GM19025 (cell line): ENCODE results near the gene TNKS1BP1.

Experiments used
- ATAC-seq: cut with Tn5 transposase; IDR thresholded peaks from one replicate; pipeline ENCODE4 v1.9.1; 2021; ENCODE audit warnings: mild to moderate bottlenecking, low read depth, moderate library complexity; ENCODE audit not compliant: unreplicated experiment

Gene TNKS1BP1

DNA sequence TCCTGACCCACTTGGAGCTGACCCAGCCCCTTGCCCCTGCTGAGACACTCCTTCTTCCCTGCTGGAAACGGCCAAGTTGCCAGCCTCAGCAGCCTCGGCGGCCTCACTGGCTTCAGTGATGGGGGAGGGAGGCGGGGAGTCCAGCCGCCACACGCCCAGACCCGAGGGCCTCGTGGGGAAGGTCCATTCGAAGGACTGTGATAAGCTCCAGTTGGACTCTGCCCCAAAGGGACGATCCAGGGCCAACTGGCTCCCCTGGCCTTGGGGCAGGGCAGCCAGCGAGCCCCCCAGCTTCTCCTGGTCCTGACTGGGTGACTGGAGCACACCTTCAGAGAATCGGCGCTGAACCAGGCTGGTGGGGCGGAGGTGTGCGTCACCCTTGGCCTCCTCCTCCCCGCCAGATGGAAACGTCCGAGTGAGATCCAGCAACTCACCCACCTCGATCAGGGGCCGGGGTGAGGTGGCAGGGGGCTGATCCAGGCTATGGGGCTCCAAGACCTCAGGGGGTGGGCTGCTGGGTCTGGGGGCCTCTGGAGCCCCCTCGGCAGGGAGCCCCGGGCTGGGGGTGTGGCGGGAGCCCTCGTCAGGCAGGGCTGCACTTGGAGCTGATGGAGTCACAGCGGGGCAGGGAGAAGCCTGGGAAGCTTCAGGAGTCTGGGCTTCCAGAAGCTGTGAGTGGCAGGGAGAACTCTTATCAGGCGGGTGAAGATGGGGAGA lies 11.5 kb downstream of the TNKS1BP1 start:
- ATAC-seq: no peak

GRCh38 chr11:57312511-57313021 lies 12.2 kb downstream of the TNKS1BP1 start:
- ATAC-seq: no peak

- ATAC-seq: peak; percentile 99
Measured at GRCh38 chr11:57311109-57311936, 13.4 kb downstream of the TNKS1BP1 start.

DNA sequence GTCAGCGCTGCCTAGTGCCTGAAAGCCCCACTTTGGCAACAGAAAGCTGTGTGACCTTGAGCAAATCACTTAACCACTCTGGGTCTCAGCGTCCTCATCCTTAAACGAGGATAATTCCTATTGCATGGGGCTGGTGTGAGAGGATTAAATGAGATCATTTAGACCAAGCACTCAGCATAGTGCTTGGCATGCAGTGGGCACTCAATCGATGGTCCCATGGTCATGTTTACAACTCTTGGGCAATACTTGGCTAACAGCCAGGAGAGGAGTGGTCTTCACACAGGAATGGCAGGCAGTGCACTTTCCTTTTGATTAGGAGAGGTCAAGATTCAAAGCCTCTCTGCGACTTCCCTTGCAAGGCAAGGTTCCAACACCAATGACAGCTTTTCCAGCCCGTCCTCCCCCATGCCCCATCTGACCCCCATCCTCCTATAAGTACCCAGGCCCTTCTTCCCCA lies 14.1 kb downstream of the TNKS1BP1 start:
- no peak for ATAC-seq

DNA sequence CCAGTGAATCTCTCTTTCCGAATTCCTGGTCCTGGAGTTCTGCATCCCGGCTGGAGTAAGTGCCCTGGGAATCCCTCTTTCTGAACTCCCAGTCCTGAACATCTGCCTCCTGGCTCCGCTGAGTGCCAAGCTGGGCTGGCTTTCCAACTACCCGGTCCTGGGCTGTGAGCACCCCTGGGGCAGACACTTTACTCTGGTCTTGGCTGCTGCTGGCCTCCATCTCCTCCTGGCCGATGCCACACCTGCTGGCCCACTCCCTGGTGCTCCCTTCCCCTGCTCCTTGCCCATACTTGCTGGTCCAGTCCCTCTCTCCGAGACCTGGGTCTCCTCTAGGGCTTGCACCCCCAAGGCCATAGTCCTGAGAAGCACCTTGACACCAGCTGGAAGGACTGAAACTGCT lies 14.7 kb downstream of the TNKS1BP1 start:
- ATAC-seq: no peak

DNA sequence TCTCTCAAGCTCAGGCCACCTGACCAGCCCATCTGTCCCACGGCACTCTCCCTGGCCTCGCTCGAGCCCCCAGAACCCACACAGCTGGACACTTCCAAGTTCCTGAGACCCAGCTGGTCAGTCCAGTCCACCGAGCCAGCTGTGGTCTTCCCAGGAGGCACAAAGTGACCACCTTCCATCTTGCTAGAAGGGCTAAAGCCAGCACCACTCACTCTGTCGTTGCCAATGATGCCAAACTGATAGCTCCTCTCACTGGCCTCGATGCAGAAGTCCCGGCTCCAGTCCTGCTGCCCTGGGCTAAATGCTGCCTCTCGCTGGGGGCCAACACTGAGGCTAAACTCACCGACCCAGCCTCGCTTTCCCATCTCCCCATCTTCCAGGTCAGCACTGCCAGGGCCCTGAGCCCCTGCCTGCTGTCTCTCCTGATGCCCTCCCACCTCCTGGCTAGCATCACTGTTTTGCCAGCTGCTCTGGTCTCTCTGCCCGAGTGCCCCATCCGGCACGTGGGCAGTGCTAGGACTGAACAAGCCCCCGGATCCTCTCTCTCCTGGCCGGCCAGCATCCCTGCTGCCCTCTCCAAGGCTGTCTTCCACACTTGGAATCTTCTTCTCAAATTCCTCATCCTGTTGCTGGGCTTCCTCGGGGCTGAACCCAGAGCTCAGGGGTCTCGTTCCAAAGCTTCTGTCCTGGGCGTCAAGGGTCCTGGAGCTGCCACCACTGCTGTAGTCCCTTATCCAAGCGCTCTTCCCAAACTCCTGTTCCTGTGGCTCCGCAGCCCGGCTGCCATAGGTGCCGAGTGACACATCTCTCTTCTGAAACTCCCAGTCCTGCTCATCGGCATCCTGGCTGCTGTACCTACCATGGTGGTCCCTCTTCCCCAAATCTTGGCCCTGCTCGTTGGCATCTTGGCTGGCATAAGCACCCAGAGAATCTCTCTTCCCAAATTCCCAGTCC lies 15.4 kb downstream of the TNKS1BP1 start:
- no peak for ATAC-seq

- ATAC-seq: no peak
Measured at GRCh38 chr11:57308426-57309060, 16.2 kb downstream of the TNKS1BP1 start.

DNA sequence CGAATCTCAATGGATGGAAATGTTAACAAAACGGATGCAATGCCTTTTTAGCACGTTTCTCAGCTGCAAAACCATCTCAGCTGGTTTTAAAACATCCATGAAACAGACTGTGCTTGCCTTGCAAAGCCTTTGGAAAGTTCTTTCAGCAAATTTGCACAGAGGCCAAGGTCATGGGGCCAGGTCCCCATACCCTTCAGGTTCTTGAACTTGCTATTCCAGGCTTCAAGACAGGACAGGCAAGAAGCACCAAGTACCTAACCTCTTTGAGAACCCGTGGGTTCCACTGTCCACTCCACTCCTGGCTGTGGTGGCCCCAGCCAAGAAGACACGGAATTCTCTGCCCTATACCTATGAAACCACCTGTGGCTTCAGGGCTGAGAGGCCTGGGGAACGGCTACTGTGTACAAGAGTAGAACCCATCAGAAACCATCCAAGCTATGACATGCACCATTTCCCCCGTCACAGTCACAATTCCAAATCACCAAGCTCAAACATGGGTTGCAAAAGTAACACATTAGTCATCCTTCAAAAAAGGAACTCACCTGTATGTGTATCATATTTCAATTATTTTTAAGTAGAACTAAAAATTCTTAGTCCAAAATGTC lies 17.0 kb downstream of the TNKS1BP1 start:
- no peak for ATAC-seq

DNA sequence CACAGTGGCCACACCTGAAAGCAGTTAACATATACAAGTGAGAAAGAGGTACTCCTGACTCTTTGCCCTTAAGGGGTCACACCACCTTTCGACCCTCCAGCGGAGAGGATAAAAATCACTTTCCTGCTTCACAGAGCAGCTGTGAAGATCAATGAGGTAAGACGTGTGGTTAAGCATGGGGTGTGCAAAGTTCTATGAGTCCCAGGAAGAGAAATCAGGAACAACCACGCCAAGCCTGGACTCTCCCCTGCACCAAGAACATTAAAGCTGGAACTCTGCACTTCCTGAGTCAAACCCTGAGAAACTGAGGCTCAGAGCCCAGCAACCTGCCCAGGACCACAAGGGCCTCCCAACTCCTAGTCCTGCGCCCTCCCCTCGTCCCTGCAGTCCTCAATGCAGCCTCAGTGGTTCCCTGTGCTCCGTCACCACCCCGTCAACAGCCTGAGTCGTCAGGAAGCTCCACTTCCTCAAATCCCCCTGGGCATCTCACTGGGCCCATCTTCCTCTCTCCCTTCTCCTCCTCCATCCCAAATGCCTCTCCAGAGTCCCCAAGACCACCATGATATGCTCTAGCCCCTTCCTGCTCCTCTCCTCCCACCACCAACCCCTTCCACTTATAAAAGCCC lies 17.7 kb downstream of the TNKS1BP1 start:
- no peak for ATAC-seq

DNA sequence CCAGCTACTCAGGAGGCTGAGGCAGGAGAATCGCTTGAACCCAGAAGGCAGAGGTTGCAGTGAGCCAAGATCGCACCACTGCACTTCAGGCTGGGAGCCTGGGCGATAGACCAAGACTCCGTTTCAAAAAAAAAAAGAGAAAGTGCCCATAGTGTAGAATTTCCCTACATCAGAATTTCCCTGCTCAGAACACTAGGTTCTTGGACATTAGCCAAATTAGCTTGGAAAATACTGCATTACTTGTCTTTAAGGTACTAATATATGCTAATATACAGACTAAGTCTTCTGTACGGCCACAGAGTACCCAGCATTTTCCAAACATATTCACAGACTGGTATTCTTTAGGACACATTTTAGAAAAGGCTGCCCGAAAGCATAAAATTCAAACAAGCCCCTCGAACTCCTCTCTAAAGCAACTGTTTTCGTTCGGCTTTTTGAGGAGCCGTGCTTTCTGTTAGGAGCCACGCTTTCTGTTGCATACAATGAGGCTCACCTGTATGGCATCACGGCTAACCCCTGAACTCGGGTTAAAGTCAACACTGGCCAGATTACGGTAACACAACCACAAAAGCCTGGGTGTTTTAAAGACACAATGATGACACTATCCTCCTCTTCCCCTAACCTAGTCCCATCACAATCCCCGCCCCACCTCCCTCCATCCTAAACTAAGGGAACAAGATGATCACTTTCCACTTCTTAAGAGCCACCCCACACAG lies 18.4 kb downstream of the TNKS1BP1 start:
- ATAC-seq: no peak

- ATAC-seq: no peak
Measured at GRCh38 chr11:57305523-57305922, 19.2 kb downstream of the TNKS1BP1 start.

DNA sequence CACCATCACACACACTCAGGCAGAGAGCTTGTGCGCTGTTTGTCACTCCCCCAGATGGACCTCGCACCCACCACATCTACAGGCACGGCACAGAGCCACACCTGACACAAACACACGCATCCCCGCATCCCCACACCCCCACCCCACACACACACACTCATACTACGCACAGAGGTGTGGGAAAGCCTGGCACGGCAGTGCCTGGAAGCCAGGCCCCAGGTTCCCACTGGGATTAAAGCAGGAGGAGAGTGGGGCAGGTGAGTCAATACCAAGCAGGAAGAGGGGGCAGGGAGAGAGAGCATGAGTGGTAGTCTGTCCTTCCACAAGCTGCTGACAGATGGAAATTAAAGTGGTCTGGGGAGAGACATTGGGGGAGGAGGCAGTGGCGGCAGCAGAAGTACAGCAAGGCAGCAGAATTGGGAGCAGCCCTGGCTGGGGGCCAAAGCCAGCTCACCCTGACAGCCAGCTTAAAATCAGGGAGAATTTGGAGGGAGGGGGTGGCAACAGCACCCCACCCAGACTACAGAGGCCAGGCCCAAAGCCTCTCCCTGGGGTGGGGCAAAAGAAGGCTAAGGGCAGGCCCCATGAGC lies 20.7 kb downstream of the TNKS1BP1 start:
- no peak for ATAC-seq

- no peak for ATAC-seq
Measured at GRCh38 chr11:57303280-57303989, 21.3 kb downstream of the TNKS1BP1 start.

DNA sequence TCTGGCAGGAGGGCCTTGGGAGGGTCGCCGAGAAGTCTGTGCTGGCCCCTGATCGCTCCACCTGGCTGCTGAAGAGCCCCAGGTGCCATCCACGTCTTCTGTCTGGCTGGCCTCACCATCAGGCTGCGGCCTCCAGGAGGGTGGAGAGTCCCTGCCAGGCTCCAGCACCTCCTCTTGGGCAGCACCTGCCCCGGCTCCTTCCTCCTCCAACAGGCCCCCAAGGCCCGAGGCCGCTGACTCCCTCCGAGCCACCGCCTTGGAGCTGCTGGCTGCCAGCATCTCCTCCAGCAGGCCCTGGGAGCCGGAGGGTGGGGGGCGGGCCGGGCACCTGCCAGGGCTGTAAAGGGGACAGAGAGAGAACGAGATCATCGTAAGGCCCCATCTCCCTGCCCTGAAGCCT lies 22.3 kb downstream of the TNKS1BP1 start:
- ATAC-seq: no peak

- no peak for ATAC-seq
Measured at GRCh38 chr11:57301711-57302423, 22.9 kb downstream of the TNKS1BP1 start.

- ATAC-seq: no peak
Measured at GRCh38 chr11:57300785-57301184, 24.0 kb downstream of the TNKS1BP1 start.

- no peak for ATAC-seq
Measured at GRCh38 chr11:57299150-57299737, 25.5 kb downstream of the TNKS1BP1 start.
